Measurements from ENCODE around the gene SELENOW.
A peak's percentile ranks its signal among the peaks of the same experiment; 100 is the strongest.

The SELENOW gene

DNA sequence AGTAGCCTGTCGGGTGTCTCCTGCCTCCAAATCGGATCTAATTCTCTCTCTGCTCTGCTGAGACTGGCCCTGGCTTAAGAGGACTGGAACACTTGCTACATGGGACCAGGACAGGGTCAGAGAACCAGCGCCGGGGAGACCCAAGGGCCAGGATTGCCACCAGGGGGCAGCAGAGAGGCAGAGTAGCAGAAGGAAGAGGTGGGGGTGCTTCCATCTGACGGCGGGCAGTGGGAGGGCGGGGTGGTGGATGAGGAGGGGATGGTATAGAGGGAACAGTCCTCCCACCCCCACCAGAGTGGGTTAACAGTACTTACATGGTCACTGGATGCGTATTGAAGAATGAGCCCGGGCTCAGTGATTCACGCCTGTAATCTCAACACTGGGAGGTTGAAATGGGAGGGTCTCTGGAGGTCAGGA, 11.9 kb downstream of the SELENOW start:
- no peak overlapping the region for H3K4me3 ChIP-seq (ENCODE audit: low read depth, low read length)
- peak; percentile 77 for DNase-seq (ENCODE audit: low read depth)
- peak; percentile 94 for TF ChIP-seq CTCF (conservative IDR thresholded peaks at IDR 0.05; ENCODE audit: low read depth, low read length)

- no peak overlapping the region for H3K4me3 ChIP-seq (ENCODE audit: low read depth, low read length)
- no peak for DNase-seq (ENCODE audit: low read depth)
- TF ChIP-seq CTCF (conservative IDR thresholded peaks at IDR 0.05; ENCODE audit: low read depth, low read length) = no peak
These were observed 14.1 kb downstream of the SELENOW start for GRCh38 chr19:47792616-47793015.

DNA sequence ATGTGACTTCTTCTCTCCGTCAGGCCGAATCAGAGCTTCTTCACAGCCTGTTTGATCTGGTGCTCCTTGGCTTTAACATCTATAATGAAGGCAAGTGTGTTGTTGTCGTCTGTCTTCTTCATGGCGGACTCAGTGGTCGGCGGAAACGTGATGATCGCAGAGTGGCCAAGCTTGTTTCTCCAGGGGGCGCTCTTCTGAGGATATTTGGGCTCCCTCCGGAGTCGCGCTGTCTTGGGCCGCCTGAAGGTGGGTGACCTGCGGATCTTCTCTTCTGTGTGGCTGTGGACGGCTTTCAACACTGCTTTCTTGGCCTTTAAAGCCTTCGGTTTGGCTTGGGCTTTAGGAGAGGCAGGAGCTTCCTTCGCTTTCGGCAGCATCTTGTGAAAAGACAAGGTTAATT, 16.0 kb downstream of the SELENOW start:
- TF ChIP-seq CTCF (conservative IDR thresholded peaks at IDR 0.05; ENCODE audit: low read depth, low read length) = peak; percentile 28
- no peak for DNase-seq (ENCODE audit: low read depth)
- H3K4me3 ChIP-seq (ENCODE audit: low read depth, low read length) = no peak overlapping the region

- H3K4me3 ChIP-seq (ENCODE audit: low read depth, low read length) = no peak overlapping the region
- DNase-seq (ENCODE audit: low read depth) = no peak
- TF ChIP-seq CTCF (conservative IDR thresholded peaks at IDR 0.05; ENCODE audit: low read depth, low read length) = no peak
These were observed 18.3 kb downstream of the SELENOW start for GRCh38 chr19:47796785-47797184.

- no peak for TF ChIP-seq CTCF (conservative IDR thresholded peaks at IDR 0.05; ENCODE audit: low read depth, low read length)
- H3K4me3 ChIP-seq (ENCODE audit: low read depth, low read length) = no peak overlapping the region
- DNase-seq (ENCODE audit: low read depth) = no peak
These were observed 19.7 kb downstream of the SELENOW start for GRCh38 chr19:47797996-47798903.

- no peak for DNase-seq (ENCODE audit: low read depth)
- H3K4me3 ChIP-seq (ENCODE audit: low read depth, low read length) = no peak overlapping the region
- no peak for TF ChIP-seq CTCF (conservative IDR thresholded peaks at IDR 0.05; ENCODE audit: low read depth, low read length)
These were observed 20.4 kb downstream of the SELENOW start for GRCh38 chr19:47798904-47799266.

DNA sequence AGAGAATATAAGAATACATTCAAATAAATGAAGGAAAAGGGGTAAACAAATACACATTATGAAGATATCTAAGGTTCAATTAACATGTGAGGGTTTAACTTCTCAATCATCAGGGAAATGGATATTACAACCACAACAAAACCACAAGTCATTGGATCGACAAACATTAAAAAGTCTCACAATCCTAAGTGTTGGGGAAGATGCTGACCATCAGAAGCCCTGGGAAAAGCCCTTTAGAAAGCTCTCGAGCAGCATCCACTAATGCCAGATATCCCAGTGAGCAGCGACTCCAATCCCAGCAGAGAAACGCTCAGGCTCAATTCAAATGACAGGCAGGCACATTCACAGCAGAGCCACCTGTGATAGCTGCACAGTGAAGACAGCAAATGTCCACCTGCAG, 22.8 kb downstream of the SELENOW start:
- no peak for TF ChIP-seq CTCF (conservative IDR thresholded peaks at IDR 0.05; ENCODE audit: low read depth, low read length)
- no peak for DNase-seq (ENCODE audit: low read depth)
- no peak overlapping the region for H3K4me3 ChIP-seq (ENCODE audit: low read depth, low read length)

All from choroid plexus epithelial cell (primary cell).